H9 (cell line): ENCODE measurements around the gene AFF4. TPM values are rescaled to one million over a fixed set of nuclear protein-coding genes. Genes with fewer than 3 reads are reported as not detected.

Experiments
- DNase-seq: peaks from one replicate; pipeline ENCODE4 v3.0.0-alpha.2; 2017
- H2AFZ ChIP-seq: one replicate; pipeline ENCODE4 v1.6.1; 2013; ENCODE audit warnings: mild to moderate bottlenecking, low read length, control low read depth, moderate library complexity
- H2AK5ac ChIP-seq: 2 replicates; pipeline ENCODE4 v1.6.1; 2013; ENCODE audit warnings: low read length, control low read depth, mixed read lengths; ENCODE audit not compliant: insufficient read length
- H2BK120ac ChIP-seq: one replicate; pipeline ENCODE4 v1.6.1; 2013; ENCODE audit warnings: low read depth, mild to moderate bottlenecking, low read length, control low read depth, inconsistent platforms; ENCODE audit not compliant: poor library complexity, severe bottlenecking
- H2BK12ac ChIP-seq: 2 replicates; pipeline ENCODE4 v1.6.1; 2013; ENCODE audit warnings: low read length, control low read depth, mixed read lengths, low read depth; ENCODE audit not compliant: insufficient read length
- H2BK15ac ChIP-seq: 2 replicates; pipeline ENCODE4 v1.6.1; 2013; ENCODE audit warnings: low read depth, low read length, control low read depth
- H2BK20ac ChIP-seq: one replicate; pipeline ENCODE4 v1.6.1; 2013; ENCODE audit warnings: low read depth, mild to moderate bottlenecking, low read length, control low read depth, inconsistent platforms; ENCODE audit not compliant: poor library complexity, severe bottlenecking
- H2BK5ac ChIP-seq: 2 replicates; pipeline ENCODE4 v1.6.1; 2013; ENCODE audit warnings: low read length, control low read depth, mixed read lengths; ENCODE audit not compliant: insufficient read length
- H3K14ac ChIP-seq: 2 replicates; pipeline ENCODE4 v1.6.1; 2013; ENCODE audit warnings: low read length, control low read depth; ENCODE audit not compliant: insufficient read depth
- H3K18ac ChIP-seq: 2 replicates; pipeline ENCODE4 v1.6.1; 2013; ENCODE audit warnings: low read depth, mild to moderate bottlenecking, mixed read lengths, low read length, control low read depth; ENCODE audit not compliant: insufficient read length
- H3K23ac ChIP-seq: 2 replicates; pipeline ENCODE4 v1.6.1; 2013; ENCODE audit warnings: low read length, control low read depth, mixed read lengths, low read depth; ENCODE audit not compliant: insufficient read length
- H3K23me2 ChIP-seq: 2 replicates; pipeline ENCODE4 v1.6.1; 2013; ENCODE audit warnings: low read depth, mild to moderate bottlenecking, mixed read lengths, low read length, control low read depth; ENCODE audit not compliant: insufficient read length, poor library complexity, severe bottlenecking
- H3K27ac ChIP-seq: 2 replicates; pipeline ENCODE4 v1.5.1; 2013; ENCODE audit warnings: low read length, control low read depth, mixed read lengths, low read depth; ENCODE audit not compliant: insufficient read length
- H3K27me3 ChIP-seq: 2 replicates; pipeline ENCODE4 v1.6.1; 2013; ENCODE audit warnings: low read length, control low read depth, inconsistent platforms; ENCODE audit not compliant: insufficient read depth
- H3K4ac ChIP-seq: 2 replicates; pipeline ENCODE4 v1.6.1; 2013; ENCODE audit warnings: low read depth, mild to moderate bottlenecking, control low read depth, inconsistent platforms, low read length, moderate library complexity
- H3K4me1 ChIP-seq: 2 replicates; pipeline ENCODE4 v1.6.1; 2013; ENCODE audit warnings: low read length, control low read depth, inconsistent platforms; ENCODE audit not compliant: insufficient read depth
- H3K4me2 ChIP-seq: 2 replicates; pipeline ENCODE4 v1.6.1; 2013; ENCODE audit warnings: low read length, control low read depth, mixed read lengths; ENCODE audit not compliant: insufficient read length, insufficient read depth
- H3K56ac ChIP-seq: 2 replicates; pipeline ENCODE4 v1.6.1; 2013; ENCODE audit warnings: low read depth, mild to moderate bottlenecking, mixed read lengths, low read length, control low read depth; ENCODE audit not compliant: insufficient read length
- H3K79me1 ChIP-seq: 2 replicates; pipeline ENCODE4 v1.6.1; 2013; ENCODE audit warnings: low read depth, mild to moderate bottlenecking, moderate library complexity, low read length, control low read depth, inconsistent platforms; ENCODE audit not compliant: insufficient read depth, poor library complexity, severe bottlenecking
- H3K79me2 ChIP-seq: 2 replicates; pipeline ENCODE4 v1.6.1; 2013; ENCODE audit warnings: low read length, control low read depth, inconsistent platforms; ENCODE audit not compliant: insufficient read depth
- H3K9ac ChIP-seq: 2 replicates; pipeline ENCODE4 v1.6.1; 2013; ENCODE audit warnings: low read length, control low read depth, mixed read lengths; ENCODE audit not compliant: insufficient read length; ENCODE audit errors: extremely low read depth
- H3K9me3 ChIP-seq: one replicate; pipeline ENCODE4 v1.6.1; 2013; ENCODE audit warnings: low read depth, low read length, inconsistent platforms; ENCODE audit not compliant: control insufficient read depth
- H3T11ph ChIP-seq: one replicate; pipeline ENCODE4 v1.6.1; 2013; ENCODE audit warnings: mild to moderate bottlenecking, low read length, control low read depth, inconsistent platforms
- H4K20me1 ChIP-seq: one replicate; pipeline ENCODE4 v1.6.1; 2013; ENCODE audit not compliant: control insufficient read depth, insufficient read length, insufficient read depth
- H4K5ac ChIP-seq: 2 replicates; pipeline ENCODE4 v1.6.1; 2013; ENCODE audit warnings: low read depth, mild to moderate bottlenecking, mixed read lengths, low read length, control low read depth; ENCODE audit not compliant: insufficient read length
- H4K8ac ChIP-seq: replicated peaks from 2 replicates; pipeline ENCODE4 v1.6.1; 2013; ENCODE audit warnings: low read length, control low read depth, mixed read lengths, low read depth; ENCODE audit not compliant: insufficient read length
- H4K91ac ChIP-seq: 2 replicates; pipeline ENCODE4 v1.6.1; 2013; ENCODE audit warnings: low read depth, mild to moderate bottlenecking, moderate library complexity, mixed read lengths, low read length, control low read depth; ENCODE audit not compliant: insufficient read length
- H3K27ac Mint-ChIP-seq, 3 experiments: 2 replicates in 2 of 3; 3 replicates in 1 of 3; pipeline ENCODE4 v1.8.0; 2020 to 2021; ENCODE audit warnings: mixed read lengths in 3 of 3, mild to moderate bottlenecking in 1 of 3, moderate library complexity in 1 of 3
- H3K27me3 Mint-ChIP-seq: 2 replicates; pipeline ENCODE4 v1.8.0; 2021; ENCODE audit warnings: low read depth, mild to moderate bottlenecking, moderate library complexity, mixed read lengths
- H3K36me3 Mint-ChIP-seq, 3 experiments: 2 replicates in 2 of 3; 3 replicates in 1 of 3; pipeline ENCODE4 v1.8.0; 2020 to 2021; ENCODE audit warnings: low read depth in 3 of 3, mixed read lengths in 3 of 3; ENCODE audit not compliant: insufficient read depth in 1 of 3
- H3K4me1 Mint-ChIP-seq, 2 experiments: 2 replicates each; pipeline ENCODE4 v1.8.0; 2020; ENCODE audit warnings: mixed read lengths in 2 of 2
- H3K4me3 Mint-ChIP-seq, 2 experiments: 2 replicates in 1 of 2; 3 replicates in 1 of 2; pipeline ENCODE4 v1.8.0; 2020 to 2021; ENCODE audit warnings: mild to moderate bottlenecking in 2 of 2, mixed read lengths in 2 of 2, moderate library complexity in 1 of 2
- H3K9me3 Mint-ChIP-seq, 2 experiments: 2 replicates in 1 of 2; 3 replicates in 1 of 2; pipeline ENCODE4 v1.8.0; 2020; ENCODE audit warnings: mild to moderate bottlenecking in 2 of 2, mixed read lengths in 2 of 2, moderate library complexity in 1 of 2
- CTCF ChIP-seq: fragments of 200-600 bp; sonication (generic); conservative IDR thresholded peaks from 3 replicates; pipeline ENCODE4 v1.8.0; 2021; ENCODE audit warnings: antibody characterized with exemption, mild to moderate bottlenecking
- WGBS: extraction: QIAGEN DNeasy Blood & Tissue Kit; methylation state at CpG from one replicate; pipeline ENCODE4 v1.1.7; 2013; ENCODE audit warnings: missing lambda C conversion rate, low lambda C conversion rate, mixed read lengths; ENCODE audit not compliant: insufficient read length; ENCODE audit errors: extremely low coverage; 5-methylcytosine and 5-hydroxymethylcytosine counted together
- total RNA-seq: library from RNA; stranded (reverse); gene quantifications from 2 replicates; pipeline ENCODE4 v1.2.1, GENCODE V29; 2021

The AFF4 gene
- total RNA-seq, 1 experiment from 2014 or later = 73.2 TPM

- Histone ChIP-seq H3K79me2 (no peaks in the 10 kb centered on the region), H2AK5ac (no peak overlapping the region), H2BK12ac (no peak overlapping the region), H3K14ac (no peak overlapping the region), H2BK15ac (no peak overlapping the region), H2BK20ac (no peak overlapping the region), H3K23ac (no peak overlapping the region), H4K20me1 (no peaks in the 10 kb centered on the region), H3K56ac (no peak overlapping the region), H4K91ac (no peak overlapping the region), H3K4ac (no peak overlapping the region), H4K8ac (no peak overlapping the region), H3K9me3 (no peaks in the 10 kb centered on the region), H3T11ph (no peak overlapping the region), H3K23me2 (no peaks in the 10 kb centered on the region), H3K9ac (no peak overlapping the region), H3K79me1 (no peaks in the 10 kb centered on the region), H2BK5ac (no peak overlapping the region), H3K18ac (no peak overlapping the region), H3K4me1 (no peaks in the 10 kb centered on the region), H4K5ac (no peak overlapping the region), H2BK120ac (no peak overlapping the region), H3K4me2 (no peak overlapping the region), H2AFZ (no peak overlapping the region), H3K27me3 (no peaks in the 10 kb centered on the region), H3K27ac (no peak overlapping the region)
- DNase-seq = no peak
- H3K4me3 Mint-ChIP-seq = no peak overlapping the region
- no peak for TF ChIP-seq CTCF
- no peaks in the 10 kb centered on the region; the same call in 1 of the 2 replicates for H3K27me3 Mint-ChIP-seq
- no peak overlapping the region for H3K27ac Mint-ChIP-seq
- H3K36me3 Mint-ChIP-seq = no peaks in the 10 kb centered on the region
- no CpG with 5 or more reads among the region's 3 CpGs for WGBS
- H3K4me1 Mint-ChIP-seq = peaks cover 3 to 8% of the 10 kb centered on the region in 2 experiments; a peak in 3 of 4 replicates
- no peaks in the 10 kb centered on the region for H3K9me3 Mint-ChIP-seq
Observed at GRCh38 chr5:132853323-132853722, 110.1 kb downstream of the AFF4 start.
